Measurements from ENCODE around the gene KSR2. TPM values are rescaled to one million over a fixed set of nuclear protein-coding genes. Genes with fewer than 3 reads are reported as not detected.

The KSR2 gene
- total RNA-seq, 2 experiments from 2014 or later, result 0.03 to 0.15 TPM

DNA sequence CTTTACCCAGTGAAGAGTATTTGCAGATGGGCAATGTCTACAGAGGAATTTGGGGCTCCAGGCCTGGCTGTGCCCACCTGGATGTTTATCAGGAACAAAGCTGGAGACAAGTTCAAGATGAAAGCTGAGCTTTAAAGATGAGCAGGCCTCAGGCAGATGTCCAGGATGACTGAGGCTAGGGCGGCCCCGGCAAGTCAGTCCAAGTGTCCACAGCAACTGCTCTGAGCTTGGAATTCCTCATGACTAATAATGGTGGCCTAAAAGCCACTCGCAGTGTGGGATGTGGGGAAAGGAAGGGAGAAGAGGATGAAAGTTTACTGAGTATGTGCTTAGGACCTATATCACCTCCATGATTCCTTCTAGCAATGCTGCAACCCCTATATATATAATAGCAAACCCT lies 479.1 kb downstream of the KSR2 start:
- no peaks in the 10 kb centered on the region for H3K4me1 ChIP-seq (ENCODE audit: insufficient read depth, low read length, poor library complexity, severe bottlenecking)
- H3K9me2 ChIP-seq (ENCODE audit: insufficient read depth, low read length), result no peaks in the 10 kb centered on the region
- H2AFZ ChIP-seq (ENCODE audit: low read length), result no peak overlapping the region
- H4K20me1 ChIP-seq (ENCODE audit: insufficient read depth, low read length), result no peaks in the 10 kb centered on the region
- no peak overlapping the region for H3K4me3 ChIP-seq (ENCODE audit: low read depth, low read length, poor library complexity, severe bottlenecking)
- no peak overlapping the region for H3K4me2 ChIP-seq (ENCODE audit: low read length)
- BruUV-seq (replicated peaks), result no TSS peak
- intact Hi-C loops (cut with micrococcal nuclease; ENCODE audit: unreplicated experiment), result no loop called here
- TF ChIP-seq EZH2phosphoT487 (IDR thresholded peaks at IDR 0.05; ENCODE audit: borderline replicate concordance, low read depth, low read length), result no peak
- TF ChIP-seq, protein P1, sequence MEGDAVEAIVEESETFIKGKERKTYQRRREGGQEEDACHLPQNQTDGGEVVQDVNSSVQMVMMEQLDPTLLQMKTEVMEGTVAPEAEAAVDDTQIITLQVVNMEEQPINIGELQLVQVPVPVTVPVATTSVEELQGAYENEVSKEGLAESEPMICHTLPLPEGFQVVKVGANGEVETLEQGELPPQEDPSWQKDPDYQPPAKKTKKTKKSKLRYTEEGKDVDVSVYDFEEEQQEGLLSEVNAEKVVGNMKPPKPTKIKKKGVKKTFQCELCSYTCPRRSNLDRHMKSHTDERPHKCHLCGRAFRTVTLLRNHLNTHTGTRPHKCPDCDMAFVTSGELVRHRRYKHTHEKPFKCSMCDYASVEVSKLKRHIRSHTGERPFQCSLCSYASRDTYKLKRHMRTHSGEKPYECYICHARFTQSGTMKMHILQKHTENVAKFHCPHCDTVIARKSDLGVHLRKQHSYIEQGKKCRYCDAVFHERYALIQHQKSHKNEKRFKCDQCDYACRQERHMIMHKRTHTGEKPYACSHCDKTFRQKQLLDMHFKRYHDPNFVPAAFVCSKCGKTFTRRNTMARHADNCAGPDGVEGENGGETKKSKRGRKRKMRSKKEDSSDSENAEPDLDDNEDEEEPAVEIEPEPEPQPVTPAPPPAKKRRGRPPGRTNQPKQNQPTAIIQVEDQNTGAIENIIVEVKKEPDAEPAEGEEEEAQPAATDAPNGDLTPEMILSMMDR (conservative IDR thresholded peaks at IDR 0.05; ENCODE audit: low read length), result no peak
- CTCF ChIA-PET (ENCODE audit: unreplicated experiment), result no interaction called here
- H3K36me3 ChIP-seq (ENCODE audit: insufficient read depth, low read length), result no peaks in the 10 kb centered on the region
- H3K9me3 ChIP-seq (ENCODE audit: low read length), result no peaks in the 10 kb centered on the region
- H3K27ac ChIP-seq (ENCODE audit: low read depth, low read length, poor library complexity, severe bottlenecking), result no peak overlapping the region
- POLR2A ChIA-PET, result interaction anchor here (0.7 kb wide), 1 partner anchor 12 kb away, joined by 4 read pairs; no protein-coding TSS in a partner anchor
- no peak for DNase-seq (ENCODE audit: low spot score)
- H3K79me2 ChIP-seq (ENCODE audit: insufficient read depth, low read depth, low read length), result no peaks in the 10 kb centered on the region

DNA sequence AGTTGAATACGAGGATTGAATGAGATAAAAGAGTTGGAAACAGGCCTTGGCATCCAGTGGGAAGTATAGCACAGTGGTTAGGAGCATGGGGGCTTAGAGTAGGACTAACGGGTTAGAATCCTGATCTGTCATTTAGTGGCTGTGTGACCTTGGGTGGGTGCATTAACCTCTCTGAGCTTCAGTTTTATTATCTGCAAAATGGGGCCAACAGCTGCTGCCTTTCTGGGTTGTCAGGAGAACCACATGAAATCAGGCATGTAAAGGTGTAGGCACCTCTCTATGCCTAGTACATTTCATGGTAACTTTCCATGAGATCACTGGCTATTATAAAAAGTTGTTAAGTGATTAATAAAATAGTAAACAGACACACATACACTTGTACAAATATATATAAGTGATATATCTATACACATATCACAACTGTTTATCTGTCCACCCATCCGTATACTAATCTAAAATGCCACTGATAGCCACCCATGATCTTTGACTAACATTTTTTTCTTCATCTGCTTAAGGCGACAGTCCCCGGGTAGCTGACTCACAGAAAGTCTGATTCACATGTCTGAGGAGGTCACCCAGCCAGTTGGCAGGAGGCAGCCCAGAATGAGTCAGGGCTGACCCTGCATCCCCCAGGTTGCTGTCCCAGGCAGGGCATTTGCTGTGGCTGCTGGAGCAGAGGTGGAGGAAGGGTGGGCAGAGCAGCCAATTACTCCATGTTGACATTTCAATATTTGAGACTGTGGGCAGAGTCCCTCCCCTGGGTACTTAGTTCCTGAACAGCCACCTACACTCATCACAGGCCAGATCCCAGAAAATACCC lies 481.7 kb downstream of the KSR2 start:
- no peak for DNase-seq (ENCODE audit: low spot score)
- intact Hi-C loops (cut with micrococcal nuclease; ENCODE audit: unreplicated experiment), result no loop called here
- no peak for TF ChIP-seq EZH2phosphoT487 (IDR thresholded peaks at IDR 0.05; ENCODE audit: borderline replicate concordance, low read depth, low read length)
- TF ChIP-seq, protein P1 (conservative IDR thresholded peaks at IDR 0.05; ENCODE audit: low read length), result no peak
- Histone ChIP-seq H3K4me3 (ENCODE audit: low read depth, low read length, poor library complexity, severe bottlenecking) (no peak overlapping the region), H3K4me1 (ENCODE audit: insufficient read depth, low read length, poor library complexity, severe bottlenecking) (no peaks in the 10 kb centered on the region), H3K27ac (ENCODE audit: low read depth, low read length, poor library complexity, severe bottlenecking) (no peak overlapping the region), H4K20me1 (ENCODE audit: insufficient read depth, low read length) (no peaks in the 10 kb centered on the region), H3K9me2 (ENCODE audit: insufficient read depth, low read length) (no peaks in the 10 kb centered on the region), H3K9me3 (ENCODE audit: low read length) (no peaks in the 10 kb centered on the region), H3K36me3 (ENCODE audit: insufficient read depth, low read length) (no peaks in the 10 kb centered on the region), H3K4me2 (ENCODE audit: low read length) (no peak overlapping the region), H3K79me2 (ENCODE audit: insufficient read depth, low read depth, low read length) (no peaks in the 10 kb centered on the region), H2AFZ (ENCODE audit: low read length) (no peak overlapping the region)
- no TSS peak for BruUV-seq (replicated peaks)
- ChIA-PET CTCF (ENCODE audit: unreplicated experiment) (no interaction called here), POLR2A (no interaction called here)

Measured in OCI-LY7 (cell line).